GM19043 (cell line): ENCODE measurements around the gene SLC25A11.
"Not testable (repeated sequence)": the region's sequence is repeated elsewhere in the genome, so short reads cannot be mapped to it uniquely, and the experiment has no call there.

Experiments
- ATAC-seq: cut with Tn5 transposase; IDR thresholded peaks from one replicate; pipeline ENCODE4 v1.9.1; 2021; ENCODE audit warnings: low read depth; ENCODE audit not compliant: unreplicated experiment

The SLC25A11 gene

GRCh38 chr17:4945944-4946280 lies 6.1 kb upstream of the SLC25A11 start:
- ATAC-seq, result no peak

GRCh38 chr17:4945176-4945943 lies 5.5 kb upstream of the SLC25A11 start:
- ATAC-seq, result no peak

- no peak for ATAC-seq
These were observed 4.8 kb upstream of the SLC25A11 start for GRCh38 chr17:4944554-4945175.

- ATAC-seq, result no peak
These were observed 4.3 kb upstream of the SLC25A11 start for GRCh38 chr17:4944163-4944553.

- no peak for ATAC-seq
These were observed 3.1 kb upstream of the SLC25A11 start for GRCh38 chr17:4942760-4943508.

- no peak for ATAC-seq
These were observed 1.4 kb upstream of the SLC25A11 start for GRCh38 chr17:4941319-4941610.

GRCh38 chr17:4940555-4941318 lies 891 bp upstream of the SLC25A11 start:
- ATAC-seq, result no peak

- no peak for ATAC-seq
These were observed 375 bp downstream of the SLC25A11 start for GRCh38 chr17:4939546-4939795.

- no peak for ATAC-seq
These were observed 929 bp downstream of the SLC25A11 start for GRCh38 chr17:4938688-4939545.

- ATAC-seq, result no peak
These were observed 1.8 kb downstream of the SLC25A11 start for GRCh38 chr17:4938069-4938491.

- no peak for ATAC-seq
These were observed 2.3 kb downstream of the SLC25A11 start for GRCh38 chr17:4937553-4937952.

GRCh38 chr17:4936436-4936835 lies 3.4 kb downstream of the SLC25A11 start:
- no peak for ATAC-seq

GRCh38 chr17:4935650-4936049 lies 4.2 kb downstream of the SLC25A11 start:
- ATAC-seq, result no peak

- no peak for ATAC-seq
These were observed 5.5 kb downstream of the SLC25A11 start for GRCh38 chr17:4934173-4934979.

- ATAC-seq, result no peak
These were observed 6.2 kb downstream of the SLC25A11 start for GRCh38 chr17:4933646-4934045.

- ATAC-seq, result no peak
These were observed 7.1 kb downstream of the SLC25A11 start for GRCh38 chr17:4932756-4933155.

- no peak for ATAC-seq
These were observed 7.9 kb downstream of the SLC25A11 start, which contains the start of gene GP1BA for GRCh38 chr17:4931963-4932362. Gene GP1BA, plus strand, starts transcription at chr17:4932277. Its CDS starts 328 bp downstream, at chr17:4932605.

GRCh38 chr17:4928881-4929280 lies 11.0 kb downstream of the SLC25A11 start:
- no peak for ATAC-seq

GRCh38 chr17:4926577-4927335 lies 13.1 kb downstream of the SLC25A11 start:
- ATAC-seq, result not testable (repeated sequence)
